GM06990 (cell line): ENCODE results near the gene CCNA2.

Source experiments
- DNase-seq: peaks from one replicate; pipeline ENCODE4 v3.0.0-alpha.2; 2011; ENCODE audit not compliant: insufficient read length; ENCODE audit errors: extremely low read depth
- H3K27me3 ChIP-seq: replicated peaks from 2 replicates; pipeline ENCODE4 v1.6.0; 2011; ENCODE audit warnings: low read length; ENCODE audit not compliant: control insufficient read depth, insufficient read depth
- H3K36me3 ChIP-seq: 2 replicates; pipeline ENCODE4 v1.5.1; 2011; ENCODE audit warnings: low read length; ENCODE audit not compliant: control insufficient read depth, insufficient read depth
- H3K4me3 ChIP-seq: replicated peaks from 2 replicates; pipeline ENCODE4 v1.5.1; 2011; ENCODE audit warnings: low read depth, mild to moderate bottlenecking, control low read depth, low read length
- CTCF ChIP-seq: IDR thresholded peaks from 2 replicates; pipeline ENCODE4 v1.5.1; 2011; ENCODE audit warnings: low read length, control low read depth, mild to moderate bottlenecking, inconsistent platforms; ENCODE audit not compliant: insufficient read depth, poor library complexity, severe bottlenecking

The CCNA2 gene

DNA sequence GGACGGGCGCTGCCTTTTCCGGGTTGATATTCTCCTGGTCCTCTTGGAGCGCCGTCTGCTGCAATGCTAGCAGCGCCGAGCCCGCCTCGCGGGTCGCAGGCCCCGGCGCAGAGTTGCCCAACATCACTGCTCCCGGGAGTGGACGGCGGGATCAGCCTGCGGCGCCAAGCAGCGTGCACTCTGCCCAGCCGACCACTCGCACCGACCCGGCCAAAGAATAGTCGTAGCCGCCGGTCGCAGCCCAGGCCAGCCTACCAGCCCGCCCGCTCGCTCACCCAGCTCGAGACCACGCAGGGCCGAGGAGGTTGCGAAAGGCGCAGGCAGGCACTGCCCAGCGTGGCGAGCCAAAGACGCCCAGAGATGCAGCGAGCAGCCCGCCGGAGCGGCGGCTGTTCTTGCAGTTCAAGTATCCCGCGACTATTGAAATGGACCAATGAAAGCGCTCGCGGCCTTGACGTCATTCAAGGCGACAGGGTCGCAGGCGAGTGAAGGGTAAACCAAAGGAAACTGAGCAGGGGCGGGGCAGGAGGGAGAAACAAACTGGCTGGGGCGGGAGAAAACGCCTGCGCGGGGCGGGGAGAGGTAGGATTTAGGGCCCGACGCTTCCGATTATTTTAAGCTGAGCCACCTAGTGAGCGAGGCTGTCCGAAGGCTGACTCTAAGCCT is at the start of gene CCNA2:
Gene CCNA2, minus strand, starts transcription at position 379 of the 666 bp plus-strand sequence. Its CDS starts 255 bp downstream, at position 124.
- Histone ChIP-seq H3K4me3 (peak within 1 kb of the TSS; percentile 85), H3K27me3 (no peaks in the 10 kb centered on the region), H3K36me3 (no peaks in the 10 kb centered on the region; the same call in none of the 2 replicates)
- DNase-seq, result peak; percentile 89
- TF ChIP-seq CTCF, result no peak

- TF ChIP-seq CTCF, result no peak
- Histone ChIP-seq H3K4me3 (peak within 1 kb of the TSS; percentile 71), H3K27me3 (no peaks in the 10 kb centered on the region), H3K36me3 (no peaks in the 10 kb centered on the region)
- peak; percentile 91 for DNase-seq
Measured at GRCh38 chr4:121869841-121870822, 46.4 kb upstream of the CCNA2 start, which contains the start of gene BBS7. BBS7 (minus strand) TSS chr4:121870474; CDS start chr4:121870313, 161 bp downstream.

GRCh38 chr4:121863799-121864198 is 40.1 kb upstream of the CCNA2 start:
- Histone ChIP-seq H3K36me3 (no peaks in the 10 kb centered on the region), H3K4me3 (no peak overlapping the region), H3K27me3 (no peaks in the 10 kb centered on the region)
- no peak for DNase-seq
- no peak for TF ChIP-seq CTCF

GRCh38 chr4:121861426-121861825 is 37.7 kb upstream of the CCNA2 start:
- no peak for DNase-seq
- Histone ChIP-seq H3K4me3 (no peak overlapping the region), H3K36me3 (no peaks in the 10 kb centered on the region), H3K27me3 (no peaks in the 10 kb centered on the region)
- TF ChIP-seq CTCF, result no peak

GRCh38 chr4:121860121-121860520 is 36.4 kb upstream of the CCNA2 start:
- no peak for DNase-seq
- no peak for TF ChIP-seq CTCF
- no peak overlapping the region for H3K4me3 ChIP-seq
- H3K27me3 ChIP-seq, result no peaks in the 10 kb centered on the region
- no peaks in the 10 kb centered on the region for H3K36me3 ChIP-seq
